Gastrocnemius medialis (tissue), 4 donors: ENCODE data around the gene CALU. TPM values are rescaled to one million over a fixed set of nuclear protein-coding genes. Genes with fewer than 3 reads are reported as not detected.

ENCODE experiments used
- ATAC-seq, 2 donors: fragments of 150-250 bp; one replicate each; pipeline ENCODE4 v1.9.1; 2016
- DNase-seq, 2 donors: peaks; one replicate each; pipeline ENCODE4 v3.0.0-alpha.2; 2019
- H3K27ac ChIP-seq, 4 donors: fragments of 200-600 bp; sonication (generic); 1 replicate in 1 of 4; 2 replicates in 3 of 4; pipeline ENCODE4 v1.5.1; 2016 to 2018; ENCODE audit warnings: mild to moderate bottlenecking in 2 of 4, moderate library complexity in 1 of 4
- H3K27me3 ChIP-seq, 3 donors: fragments of 200-600 bp; sonication (generic) in 2 of 3; 1 replicate in 1 of 3; 2 replicates in 2 of 3; pipeline versions ENCODE4 v1.5.1 to v1.6.0; 2016 to 2019; ENCODE audit warnings: mild to moderate bottlenecking in 1 of 3, moderate library complexity in 1 of 3
- H3K36me3 ChIP-seq, 2 donors: fragments of 200-600 bp; sonication (generic) in 1 of 2; one replicate each; pipeline ENCODE4 v1.5.1; 2017 to 2018
- H3K4me1 ChIP-seq, 2 donors: fragments of 200-600 bp; sonication (generic) in 1 of 2; one replicate each; pipeline ENCODE4 v1.5.1; 2016 to 2017; ENCODE audit warnings: mild to moderate bottlenecking in 2 of 2
- H3K4me3 ChIP-seq, 4 donors: fragments of 200-600 bp; sonication (generic) in 3 of 4; 1 replicate in 1 of 4; 2 replicates in 3 of 4; pipeline ENCODE4 v1.5.1; 2016 to 2019; ENCODE audit warnings: mild to moderate bottlenecking in 2 of 4
- H3K9me3 ChIP-seq, 3 donors: fragments of 200-600 bp; sonication (generic) in 2 of 3; 1 replicate in 1 of 3; 2 replicates in 2 of 3; pipeline ENCODE4 v1.5.1; 2016 to 2019
- POLR2A ChIP-seq, 2 donors: fragments of 450-650 bp; IDR thresholded peaks; one replicate each; pipeline ENCODE4 v1.6.1; 2017; ENCODE audit warnings: antibody characterized with exemption in 2 of 2, mild to moderate bottlenecking in 2 of 2, moderate library complexity in 2 of 2
- in situ Hi-C, 4 donors: fragments of 200-750 bp; cut with MboI; loops; one replicate each; pipeline versions ENCODE4 v1.15.0 to v1.8.0; 2017; ENCODE audit warnings: low sequenced_read_pairs in 4 of 4
- intact Hi-C: fragments of 100-400 bp; cut with DNase I; formaldehyde crosslinking; loops from one replicate; pipeline ENCODE4 v1.15.1; 2023; ENCODE audit warnings: low total_unique reads
- total RNA-seq, 4 donors: library from RNA; depleted of rRNA; stranded (reverse); fragments of >200 nt; gene quantifications; one replicate each; pipeline versions ENCODE4 v1.1.0 to v1.2.3, GENCODE V29; 2016
- TF ChIP-seq, protein P1 (sequence below), 5 experiments: fragments of 450-650 bp in 3 of 5; fragments of 200-600 bp in 2 of 5; sonication (generic) in 2 of 5; IDR thresholded peaks in 4 of 5; conservative IDR thresholded peaks in 1 of 5; 1 replicate in 4 of 5; 2 replicates in 1 of 5; pipeline ENCODE4 v1.5.1; 2016 to 2019; ENCODE audit warnings: antibody characterized with exemption in 5 of 5, mild to moderate bottlenecking in 3 of 5, moderate library complexity in 3 of 5

The CALU gene
- total RNA-seq, 4 donors from 2014 or later = 40.1 to 115 (median 90.6) TPM

DNA sequence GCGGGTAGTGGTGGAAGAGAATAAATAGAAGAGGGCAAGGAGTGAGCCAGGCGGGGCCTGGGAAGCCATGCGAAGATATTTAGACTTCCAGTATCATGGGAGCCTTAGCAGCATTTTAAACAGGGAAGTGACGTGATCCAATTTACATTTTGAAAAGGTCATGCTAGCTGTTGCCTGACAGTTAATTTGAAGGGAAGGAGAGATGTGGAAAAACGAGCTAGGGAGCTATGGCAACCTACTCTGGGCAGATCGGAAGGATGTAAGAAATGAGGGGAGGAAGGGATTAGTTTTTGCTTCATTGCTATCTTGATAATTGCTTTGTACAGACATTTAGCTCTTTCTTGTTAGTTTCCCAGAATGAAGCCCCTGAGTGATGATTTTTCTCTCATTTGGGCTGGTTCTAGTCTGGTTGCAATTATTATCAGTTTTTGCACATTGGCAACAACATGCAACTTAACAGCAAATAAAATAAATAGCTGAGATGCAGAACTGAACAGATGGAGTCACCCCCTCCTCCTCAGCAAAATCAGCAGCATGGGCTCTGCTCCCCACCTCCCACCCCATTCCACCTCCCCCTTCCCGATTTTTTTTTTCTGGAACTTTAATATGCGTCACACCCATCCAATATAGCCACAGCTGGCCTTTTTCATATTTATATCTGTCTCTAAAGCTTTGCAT lies 13.0 kb upstream of the CALU start:
- in situ Hi-C loops = no loop called here
- no peak overlapping the region for H3K27ac ChIP-seq
- TF ChIP-seq, protein P1, sequence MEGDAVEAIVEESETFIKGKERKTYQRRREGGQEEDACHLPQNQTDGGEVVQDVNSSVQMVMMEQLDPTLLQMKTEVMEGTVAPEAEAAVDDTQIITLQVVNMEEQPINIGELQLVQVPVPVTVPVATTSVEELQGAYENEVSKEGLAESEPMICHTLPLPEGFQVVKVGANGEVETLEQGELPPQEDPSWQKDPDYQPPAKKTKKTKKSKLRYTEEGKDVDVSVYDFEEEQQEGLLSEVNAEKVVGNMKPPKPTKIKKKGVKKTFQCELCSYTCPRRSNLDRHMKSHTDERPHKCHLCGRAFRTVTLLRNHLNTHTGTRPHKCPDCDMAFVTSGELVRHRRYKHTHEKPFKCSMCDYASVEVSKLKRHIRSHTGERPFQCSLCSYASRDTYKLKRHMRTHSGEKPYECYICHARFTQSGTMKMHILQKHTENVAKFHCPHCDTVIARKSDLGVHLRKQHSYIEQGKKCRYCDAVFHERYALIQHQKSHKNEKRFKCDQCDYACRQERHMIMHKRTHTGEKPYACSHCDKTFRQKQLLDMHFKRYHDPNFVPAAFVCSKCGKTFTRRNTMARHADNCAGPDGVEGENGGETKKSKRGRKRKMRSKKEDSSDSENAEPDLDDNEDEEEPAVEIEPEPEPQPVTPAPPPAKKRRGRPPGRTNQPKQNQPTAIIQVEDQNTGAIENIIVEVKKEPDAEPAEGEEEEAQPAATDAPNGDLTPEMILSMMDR (IDR thresholded peaks at IDR 0.05 in 4 of 5, conservative IDR thresholded peaks at IDR 0.05 in 1 of 5) = no peak
- TF ChIP-seq POLR2A (IDR thresholded peaks at IDR 0.05) = no peak
- H3K36me3 ChIP-seq = no peaks in the 10 kb centered on the region
- H3K27me3 ChIP-seq = no peaks in the 10 kb centered on the region
- intact Hi-C loops = no loop called here
- ATAC-seq = no peak
- no peak for DNase-seq
- H3K4me3 ChIP-seq = no peak overlapping the region
- no peaks in the 10 kb centered on the region for H3K4me1 ChIP-seq
- no peaks in the 10 kb centered on the region for H3K9me3 ChIP-seq

DNA sequence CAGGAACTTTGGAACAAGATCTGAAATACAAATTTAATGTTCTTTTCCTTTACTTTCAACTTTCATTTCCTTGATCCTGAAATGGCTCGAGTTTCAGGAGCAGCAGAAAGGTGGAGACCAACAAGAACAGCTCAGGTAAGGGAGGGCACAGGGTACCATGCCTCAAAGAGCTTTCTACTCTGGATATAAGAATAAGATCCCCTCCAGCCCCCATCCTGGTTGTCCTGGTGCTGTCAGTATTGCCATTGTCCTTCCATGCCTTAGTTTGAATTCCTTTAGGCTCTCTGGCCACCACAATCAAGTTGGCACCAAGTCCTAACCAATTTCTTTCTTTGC lies 12.5 kb upstream of the CALU start:
- Histone ChIP-seq H3K4me1 (no peaks in the 10 kb centered on the region), H3K36me3 (no peaks in the 10 kb centered on the region), H3K9me3 (no peaks in the 10 kb centered on the region), H3K4me3 (no peak overlapping the region), H3K27me3 (no peaks in the 10 kb centered on the region), H3K27ac (no peak overlapping the region)
- DNase-seq (no peak), ATAC-seq (no peak)
- intact Hi-C loops (no loop called here), in situ Hi-C loops (no loop called here)
- TF ChIP-seq, protein P1 (IDR thresholded peaks at IDR 0.05 in 4 of 5, conservative IDR thresholded peaks at IDR 0.05 in 1 of 5) = no peak
- TF ChIP-seq POLR2A (IDR thresholded peaks at IDR 0.05) = no peak

DNA sequence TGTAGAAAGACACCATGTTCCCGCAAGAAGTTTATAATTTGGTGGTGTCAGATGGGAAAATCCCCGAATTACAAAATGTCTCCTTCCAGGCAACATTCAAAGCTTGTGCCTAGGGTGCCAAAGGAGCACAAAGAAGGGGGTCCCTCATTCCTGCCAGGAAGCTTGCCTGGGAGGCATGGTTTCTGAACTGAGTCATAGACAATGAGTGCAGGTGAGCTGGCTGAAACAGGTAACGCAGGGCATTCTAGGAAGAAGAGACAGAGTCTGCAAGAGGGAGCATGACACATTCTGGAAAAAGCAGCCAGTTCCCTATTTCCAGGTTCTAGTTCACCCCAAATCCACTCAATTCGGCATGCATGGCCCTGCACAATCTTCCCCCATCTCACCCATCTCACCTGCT lies 11.9 kb upstream of the CALU start:
- H3K36me3 ChIP-seq = no peaks in the 10 kb centered on the region
- H3K27ac ChIP-seq = no peak overlapping the region
- H3K4me3 ChIP-seq = no peak overlapping the region
- DNase-seq (no peak), ATAC-seq (no peak)
- intact Hi-C loops (no loop called here), in situ Hi-C loops (no loop called here)
- no peaks in the 10 kb centered on the region for H3K4me1 ChIP-seq
- TF ChIP-seq, protein P1 (IDR thresholded peaks at IDR 0.05 in 4 of 5, conservative IDR thresholded peaks at IDR 0.05 in 1 of 5) = no peak
- TF ChIP-seq POLR2A (IDR thresholded peaks at IDR 0.05) = no peak
- no peaks in the 10 kb centered on the region for H3K27me3 ChIP-seq
- no peaks in the 10 kb centered on the region for H3K9me3 ChIP-seq

DNA sequence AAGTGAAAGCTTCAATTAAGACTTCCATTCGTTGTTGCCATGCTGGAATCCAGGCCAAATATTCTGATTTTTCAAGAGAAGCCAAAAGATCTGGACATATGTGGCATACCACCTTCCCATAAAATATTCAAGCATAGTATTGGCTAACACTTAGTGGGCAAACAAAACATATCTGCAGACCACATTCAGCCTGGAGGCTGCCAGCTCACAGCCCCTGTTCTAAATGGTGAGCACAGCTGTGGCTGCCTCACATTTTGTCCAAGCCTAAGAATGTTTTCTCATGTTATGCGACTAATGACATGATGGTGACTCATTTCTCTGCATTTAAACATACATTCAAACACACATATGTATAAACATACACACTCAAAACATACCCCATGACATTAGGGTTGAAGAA lies 10.6 kb upstream of the CALU start:
- ATAC-seq (no peak), DNase-seq (no peak)
- no peaks in the 10 kb centered on the region for H3K4me1 ChIP-seq
- H3K9me3 ChIP-seq = no peaks in the 10 kb centered on the region
- TF ChIP-seq, protein P1 (IDR thresholded peaks at IDR 0.05 in 4 of 5, conservative IDR thresholded peaks at IDR 0.05 in 1 of 5) = no peak
- TF ChIP-seq POLR2A (IDR thresholded peaks at IDR 0.05) = no peak
- no peak overlapping the region for H3K27ac ChIP-seq
- in situ Hi-C loops (no loop called here), intact Hi-C loops (no loop called here)
- no peak overlapping the region for H3K4me3 ChIP-seq
- H3K36me3 ChIP-seq = no peaks in the 10 kb centered on the region
- H3K27me3 ChIP-seq = no peaks in the 10 kb centered on the region

DNA sequence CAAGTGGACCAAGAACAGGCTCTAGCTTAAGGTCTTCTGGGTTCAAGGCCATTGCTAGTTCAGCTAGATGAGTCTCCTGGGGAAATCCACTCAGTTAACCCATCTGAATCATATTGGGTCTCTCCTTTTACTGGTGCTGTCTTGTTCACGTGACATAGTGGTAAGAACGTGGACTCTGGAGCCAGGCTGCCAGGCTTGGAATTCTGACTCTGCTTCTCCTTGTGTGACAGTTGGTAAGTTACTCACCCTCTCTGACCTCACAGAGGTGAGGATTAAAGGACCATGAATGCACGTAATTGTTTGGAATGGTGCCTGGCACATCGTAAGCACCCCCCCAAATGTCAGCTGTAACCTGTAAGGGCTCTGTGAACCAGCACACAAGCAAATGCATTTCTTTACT lies 9.7 kb upstream of the CALU start:
- no peaks in the 10 kb centered on the region for H3K27me3 ChIP-seq
- no peak overlapping the region for H3K27ac ChIP-seq
- no peak for ATAC-seq
- in situ Hi-C loops (no loop called here), intact Hi-C loops (no loop called here)
- no peak overlapping the region for H3K4me3 ChIP-seq
- no peaks in the 10 kb centered on the region for H3K9me3 ChIP-seq
- no peak for DNase-seq
- no peak for TF ChIP-seq POLR2A (IDR thresholded peaks at IDR 0.05)
- TF ChIP-seq, protein P1 (IDR thresholded peaks at IDR 0.05 in 4 of 5, conservative IDR thresholded peaks at IDR 0.05 in 1 of 5) = no peak
- no peaks in the 10 kb centered on the region for H3K4me1 ChIP-seq
- no peaks in the 10 kb centered on the region for H3K36me3 ChIP-seq
